Midbrain (tissue), 1 donor: ENCODE measurements around the gene IQCB1.
"Not testable (repeated sequence)": the region's sequence is repeated elsewhere in the genome, so short reads cannot be mapped to it uniquely, and the experiment has no call there.

Source experiments
- DNase-seq: peaks from one replicate; lab custom pipeline; 2025; lab: John Stamatoyannopoulos, UW

Gene IQCB1

GRCh38 chr3:121834671-121835464, at the start of gene IQCB1, which contains the start of gene EAF2:
Gene IQCB1 (minus strand): TSS chr3:121835060. CDS start chr3:121828960, 6,100 bp downstream.
Gene EAF2 (plus strand): TSS chr3:121835209. CDS start chr3:121835286, 77 bp downstream.
- peak; percentile 99 for DNase-seq

- DNase-seq = no peak
These were observed 48.6 kb upstream of the IQCB1 start for GRCh38 chr3:121883507-121883906.

- DNase-seq = no peak
These were observed 43.6 kb upstream of the IQCB1 start for GRCh38 chr3:121878411-121878810.

- no peak for DNase-seq
These were observed 36.6 kb upstream of the IQCB1 start for GRCh38 chr3:121871430-121871829.

- DNase-seq = no peak
These were observed 35.9 kb upstream of the IQCB1 start for GRCh38 chr3:121870717-121871116.

GRCh38 chr3:121869736-121870135, 34.9 kb upstream of the IQCB1 start:
- no peak for DNase-seq

GRCh38 chr3:121863801-121864200, 28.9 kb upstream of the IQCB1 start:
- no peak for DNase-seq

GRCh38 chr3:121863247-121863646, 28.4 kb upstream of the IQCB1 start:
- DNase-seq = not testable (repeated sequence)

GRCh38 chr3:121857778-121858177, 22.9 kb upstream of the IQCB1 start:
- not testable (repeated sequence) for DNase-seq

- no peak for DNase-seq
These were observed 20.7 kb upstream of the IQCB1 start for GRCh38 chr3:121855555-121855954.

GRCh38 chr3:121852256-121852655, 17.4 kb upstream of the IQCB1 start:
- no peak for DNase-seq

GRCh38 chr3:121844892-121845291, 10.0 kb upstream of the IQCB1 start:
- DNase-seq = no peak

GRCh38 chr3:121839962-121840361, 5.1 kb upstream of the IQCB1 start:
- no peak for DNase-seq

GRCh38 chr3:121836481-121836880, 1.6 kb upstream of the IQCB1 start:
- no peak for DNase-seq

GRCh38 chr3:121836064-121836463, 1.2 kb upstream of the IQCB1 start:
- no peak for DNase-seq

- DNase-seq = no peak
These were observed 573 bp upstream of the IQCB1 start for GRCh38 chr3:121835465-121835801.

- no peak for DNase-seq
These were observed 646 bp downstream of the IQCB1 start for GRCh38 chr3:121834157-121834670.

- DNase-seq = no peak
These were observed 11.9 kb downstream of the IQCB1 start for GRCh38 chr3:121822973-121823372.

- DNase-seq = no peak
These were observed 13.2 kb downstream of the IQCB1 start for GRCh38 chr3:121821421-121822199.

GRCh38 chr3:121819236-121819635, 15.6 kb downstream of the IQCB1 start:
- no peak for DNase-seq

- DNase-seq = no peak
These were observed 16.3 kb downstream of the IQCB1 start for GRCh38 chr3:121818578-121818977.

GRCh38 chr3:121817753-121818152, 17.1 kb downstream of the IQCB1 start:
- DNase-seq = no peak

- DNase-seq = no peak
These were observed 25.6 kb downstream of the IQCB1 start for GRCh38 chr3:121809249-121809648.
